Measurements from ENCODE around the gene SSNA1. TPM values are rescaled to one million over a fixed set of nuclear protein-coding genes. Genes with fewer than 3 reads are reported as not detected.

Gene SSNA1
- total RNA-seq, 1 donor from 2014 or later, result 58.1 TPM

DNA sequence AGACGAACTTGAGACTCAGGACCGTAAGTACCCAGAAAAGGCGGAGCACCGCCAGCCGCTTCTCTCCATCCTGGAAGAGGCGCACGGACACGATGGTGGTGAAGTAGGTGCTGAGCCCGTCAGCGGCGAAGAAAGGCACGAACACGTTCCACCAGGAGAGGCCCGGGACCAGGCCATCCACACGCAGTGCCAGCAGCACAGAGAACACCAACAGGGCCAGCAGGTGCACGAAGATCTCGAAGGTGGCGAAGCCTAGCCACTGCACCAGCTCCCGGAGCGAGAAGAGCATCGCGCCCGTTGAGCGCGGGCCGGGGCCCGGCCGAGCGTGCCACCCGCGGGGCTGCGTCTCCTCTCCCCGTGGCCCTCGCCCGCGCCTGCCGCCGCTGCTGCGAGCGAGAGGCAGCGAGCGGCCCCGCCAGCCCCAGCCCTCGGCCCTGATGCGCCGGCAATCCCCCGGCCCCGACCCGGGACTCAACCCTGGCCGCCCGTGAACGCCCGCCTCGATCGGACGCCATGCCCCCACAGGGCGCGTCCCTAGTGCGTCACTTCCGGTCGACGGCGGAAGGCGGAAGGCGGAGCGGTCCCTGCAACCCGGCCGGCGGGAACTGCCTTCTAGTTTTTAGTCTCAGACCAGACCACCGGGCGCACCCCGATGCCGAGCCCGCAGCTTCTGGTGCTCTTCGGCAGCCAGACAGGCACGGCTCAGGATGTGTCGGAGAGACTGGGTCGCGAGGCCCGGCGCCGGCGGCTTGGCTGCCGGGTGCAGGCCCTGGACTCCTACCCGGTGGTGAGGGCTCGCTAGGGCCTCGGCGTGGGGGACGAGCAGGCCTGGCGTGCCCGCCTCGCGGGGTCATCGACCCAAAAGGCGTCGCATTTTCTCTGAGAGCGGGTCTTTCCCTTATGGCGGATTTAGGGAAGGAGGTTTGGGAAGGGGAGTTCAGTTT, 16.9 kb downstream of the SSNA1 start, which contains the start of the genes NDOR1 and TMEM203:
Gene NDOR1 (plus strand): TSS at position 575 of the 944 bp plus-strand sequence. CDS start 78 bp downstream, at position 653.
Gene TMEM203 (minus strand): TSS at position 523 of the 944 bp plus-strand sequence. CDS start 234 bp downstream, at position 289.
- Mint-ChIP-seq H3K36me3 (ENCODE audit: unreplicated experiment) (peaks cover 8% of the 10 kb centered on the region), H3K4me3 (ENCODE audit: unreplicated experiment) (peak within 1 kb of the TSS; percentile 86), H3K27ac (ENCODE audit: unreplicated experiment) (peak within 1 kb of the TSS; percentile 85), H3K9me3 (ENCODE audit: unreplicated experiment) (no peaks in the 10 kb centered on the region), H3K27me3 (ENCODE audit: unreplicated experiment) (no peaks in the 10 kb centered on the region), H3K4me1 (ENCODE audit: unreplicated experiment) (peaks cover 49% of the 10 kb centered on the region)
- peak; percentile 95 for DNase-seq (ENCODE audit: extremely low spot score, unreplicated experiment)
- TF ChIP-seq, protein P1, sequence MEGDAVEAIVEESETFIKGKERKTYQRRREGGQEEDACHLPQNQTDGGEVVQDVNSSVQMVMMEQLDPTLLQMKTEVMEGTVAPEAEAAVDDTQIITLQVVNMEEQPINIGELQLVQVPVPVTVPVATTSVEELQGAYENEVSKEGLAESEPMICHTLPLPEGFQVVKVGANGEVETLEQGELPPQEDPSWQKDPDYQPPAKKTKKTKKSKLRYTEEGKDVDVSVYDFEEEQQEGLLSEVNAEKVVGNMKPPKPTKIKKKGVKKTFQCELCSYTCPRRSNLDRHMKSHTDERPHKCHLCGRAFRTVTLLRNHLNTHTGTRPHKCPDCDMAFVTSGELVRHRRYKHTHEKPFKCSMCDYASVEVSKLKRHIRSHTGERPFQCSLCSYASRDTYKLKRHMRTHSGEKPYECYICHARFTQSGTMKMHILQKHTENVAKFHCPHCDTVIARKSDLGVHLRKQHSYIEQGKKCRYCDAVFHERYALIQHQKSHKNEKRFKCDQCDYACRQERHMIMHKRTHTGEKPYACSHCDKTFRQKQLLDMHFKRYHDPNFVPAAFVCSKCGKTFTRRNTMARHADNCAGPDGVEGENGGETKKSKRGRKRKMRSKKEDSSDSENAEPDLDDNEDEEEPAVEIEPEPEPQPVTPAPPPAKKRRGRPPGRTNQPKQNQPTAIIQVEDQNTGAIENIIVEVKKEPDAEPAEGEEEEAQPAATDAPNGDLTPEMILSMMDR (IDR thresholded peaks at IDR 0.05), result no peak

DNA sequence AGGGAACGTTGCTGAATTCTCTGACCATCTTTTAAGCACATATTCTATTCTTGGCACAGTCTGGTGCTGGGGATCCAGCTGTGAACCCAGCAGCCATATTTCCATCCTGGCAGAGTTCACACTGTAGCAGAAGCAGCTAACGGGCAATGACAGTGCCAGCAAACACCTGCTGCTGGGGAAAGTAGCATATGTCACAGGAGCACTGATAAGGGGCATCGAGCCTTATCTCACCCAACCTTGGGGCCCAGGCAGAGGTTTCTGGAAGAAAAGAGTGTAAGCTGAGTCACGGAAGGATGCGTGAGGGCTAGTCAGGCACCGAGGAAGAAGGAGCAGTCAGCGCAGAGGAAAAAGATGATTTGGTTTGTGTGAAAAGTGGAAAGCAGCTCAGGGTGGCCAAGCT, 18.1 kb downstream of the SSNA1 start:
- Mint-ChIP-seq H3K27me3 (ENCODE audit: unreplicated experiment) (no peaks in the 10 kb centered on the region), H3K36me3 (ENCODE audit: unreplicated experiment) (peaks cover 8% of the 10 kb centered on the region), H3K4me3 (ENCODE audit: unreplicated experiment) (peak overlapping the region; percentile 86), H3K4me1 (ENCODE audit: unreplicated experiment) (peaks cover 41% of the 10 kb centered on the region), H3K27ac (ENCODE audit: unreplicated experiment) (peak overlapping the region; percentile 19), H3K9me3 (ENCODE audit: unreplicated experiment) (no peaks in the 10 kb centered on the region)
- DNase-seq (ENCODE audit: extremely low spot score, unreplicated experiment), result no peak
- TF ChIP-seq, protein P1 (IDR thresholded peaks at IDR 0.05), result no peak

DNA sequence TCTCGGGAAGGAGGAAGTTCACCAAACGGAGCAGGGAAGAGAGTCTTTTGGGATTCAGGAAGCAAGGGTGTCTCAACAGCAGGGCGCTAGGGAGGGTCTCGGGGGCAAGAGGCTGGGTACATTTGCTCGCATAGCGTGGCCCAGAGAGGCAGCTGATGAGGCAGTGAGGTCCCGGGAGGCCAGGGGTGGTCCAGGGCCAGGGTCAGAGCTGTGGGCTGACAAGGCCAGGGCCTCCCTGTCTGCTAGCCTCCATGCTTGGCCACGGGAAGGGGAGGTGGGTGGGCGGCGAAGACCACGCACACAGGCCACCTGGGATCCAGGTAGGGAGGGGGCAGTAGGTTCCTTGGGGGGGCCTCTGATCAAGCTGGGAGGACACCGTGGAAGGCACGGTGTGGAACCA, 23.1 kb downstream of the SSNA1 start:
- DNase-seq (ENCODE audit: extremely low spot score, unreplicated experiment), result no peak
- no peak overlapping the region for H3K4me3 Mint-ChIP-seq (ENCODE audit: unreplicated experiment)
- H3K4me1 Mint-ChIP-seq (ENCODE audit: unreplicated experiment), result peaks cover 10% of the 10 kb centered on the region
- TF ChIP-seq, protein P1 (IDR thresholded peaks at IDR 0.05), result no peak
- peaks cover 11% of the 10 kb centered on the region for H3K36me3 Mint-ChIP-seq (ENCODE audit: unreplicated experiment)
- no peaks in the 10 kb centered on the region for H3K27me3 Mint-ChIP-seq (ENCODE audit: unreplicated experiment)
- H3K27ac Mint-ChIP-seq (ENCODE audit: unreplicated experiment), result no peak overlapping the region
- H3K9me3 Mint-ChIP-seq (ENCODE audit: unreplicated experiment), result no peaks in the 10 kb centered on the region

DNA sequence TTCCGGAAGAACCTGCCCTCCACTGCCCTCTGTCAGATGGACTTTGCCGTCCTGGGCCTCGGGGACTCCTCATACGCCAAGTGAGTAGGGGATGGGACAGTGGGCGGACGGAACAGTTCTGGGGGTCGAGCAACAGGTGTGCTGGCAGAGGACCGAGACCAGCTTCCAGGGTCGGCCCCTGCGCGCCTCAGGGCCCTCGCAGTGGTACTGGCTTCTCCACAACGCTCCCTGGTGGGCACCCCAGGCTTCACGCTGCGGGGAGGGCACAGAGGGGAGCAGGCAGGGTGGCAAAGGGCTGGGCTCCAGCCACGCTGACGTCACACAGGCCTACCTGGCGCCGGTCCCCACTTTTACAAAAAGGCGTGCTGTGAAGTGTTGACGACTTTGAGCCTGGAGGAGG, 24.0 kb downstream of the SSNA1 start:
- Mint-ChIP-seq H3K4me3 (ENCODE audit: unreplicated experiment) (no peak overlapping the region), H3K9me3 (ENCODE audit: unreplicated experiment) (no peaks in the 10 kb centered on the region), H3K27me3 (ENCODE audit: unreplicated experiment) (no peaks in the 10 kb centered on the region)

More for the DNA sequence above, 24.0 kb downstream of the SSNA1 start:
- no peak for DNase-seq (ENCODE audit: extremely low spot score, unreplicated experiment)
- no peak overlapping the region for H3K27ac Mint-ChIP-seq (ENCODE audit: unreplicated experiment)
- TF ChIP-seq, protein P1 (IDR thresholded peaks at IDR 0.05), result no peak
- H3K36me3 Mint-ChIP-seq (ENCODE audit: unreplicated experiment), result peaks cover 5% of the 10 kb centered on the region
- H3K4me1 Mint-ChIP-seq (ENCODE audit: unreplicated experiment), result peaks cover under 1% of the 10 kb centered on the region

Data from osteocyte (in vitro differentiated cells).